ENCODE data around the gene SMC1B.
"Not testable (repeated sequence)": the region's sequence is repeated elsewhere in the genome, so short reads cannot be mapped to it uniquely, and the experiment has no call there.

The SMC1B gene

GRCh38 chr22:45444168-45444567, 30.8 kb upstream of the SMC1B start:
- no peak overlapping the region for H3K4me3 ChIP-seq (ENCODE audit: low read depth, low read length)
- no peak for TF ChIP-seq CTCF (IDR thresholded peaks at IDR 0.05; ENCODE audit: insufficient read depth, low read depth, low read length, missing control alignments)
- no peak for DNase-seq (ENCODE audit: low read depth)

- no peak for DNase-seq (ENCODE audit: low read depth)
These were observed 28.7 kb upstream of the SMC1B start for GRCh38 chr22:45442116-45442515.

GRCh38 chr22:45441138-45441537, 27.7 kb upstream of the SMC1B start:
- no peak overlapping the region for H3K4me3 ChIP-seq (ENCODE audit: low read depth, low read length)
- peak; percentile 55 for TF ChIP-seq CTCF (IDR thresholded peaks at IDR 0.05; ENCODE audit: insufficient read depth, low read depth, low read length, missing control alignments)
- DNase-seq (ENCODE audit: low read depth), result peak; percentile 58

More at GRCh38 chr22:45442116-45442515, 28.7 kb upstream of the SMC1B start:
- TF ChIP-seq CTCF (IDR thresholded peaks at IDR 0.05; ENCODE audit: insufficient read depth, low read depth, low read length, missing control alignments), result no peak
- H3K4me3 ChIP-seq (ENCODE audit: low read depth, low read length), result no peak overlapping the region

- not testable (repeated sequence) for DNase-seq (ENCODE audit: low read depth); H3K4me3 ChIP-seq (ENCODE audit: low read depth, low read length)
These were observed 27.3 kb upstream of the SMC1B start for GRCh38 chr22:45440688-45441087.

GRCh38 chr22:45438336-45438735, 24.9 kb upstream of the SMC1B start:
- DNase-seq (ENCODE audit: low read depth), result no peak
- TF ChIP-seq CTCF (IDR thresholded peaks at IDR 0.05; ENCODE audit: insufficient read depth, low read depth, low read length, missing control alignments), result no peak
- H3K4me3 ChIP-seq (ENCODE audit: low read depth, low read length), result no peak overlapping the region

- not testable (repeated sequence) for H3K4me3 ChIP-seq (ENCODE audit: low read depth, low read length); DNase-seq (ENCODE audit: low read depth)
These were observed 23.6 kb upstream of the SMC1B start for GRCh38 chr22:45436871-45437517.

GRCh38 chr22:45435544-45436139, 22.2 kb upstream of the SMC1B start:
- peak; percentile 98 for TF ChIP-seq CTCF (IDR thresholded peaks at IDR 0.05; ENCODE audit: insufficient read depth, low read depth, low read length, missing control alignments)
- peak; percentile 88 for DNase-seq (ENCODE audit: low read depth)
- no peak overlapping the region for H3K4me3 ChIP-seq (ENCODE audit: low read depth, low read length)

- no peak for DNase-seq (ENCODE audit: low read depth)
- no peak overlapping the region for H3K4me3 ChIP-seq (ENCODE audit: low read depth, low read length)
- no peak for TF ChIP-seq CTCF (IDR thresholded peaks at IDR 0.05; ENCODE audit: insufficient read depth, low read depth, low read length, missing control alignments)
These were observed 21.6 kb upstream of the SMC1B start for GRCh38 chr22:45434981-45435380.
